ENCODE measurements around the gene PLCB2. TPM values are rescaled to one million over a fixed set of nuclear protein-coding genes. Genes with fewer than 3 reads are reported as not detected.

The PLCB2 gene
- total RNA-seq, 2 experiments from 2014 or later: 65.3 to 70.7 TPM

- DNase-seq: no peak
- Mint-ChIP-seq H3K36me3 (no peaks in the 10 kb centered on the region), H3K27ac (no peak overlapping the region), H3K4me3 (no peak overlapping the region), H3K4me1 (ENCODE audit: low read depth) (peaks cover 2% of the 10 kb centered on the region), H3K9me3 (no peaks in the 10 kb centered on the region), H3K27me3 (no peaks in the 10 kb centered on the region)
- POLR2A ChIA-PET: interaction anchor here (1.5 kb wide), 1 partner anchor 18 kb away, joined by 5 read pairs; the partner anchor contains the start of gene PLCB2
- CTCF ChIA-PET: interaction anchor here (0.8 to 7.3 kb wide), 8 partner anchors 10 to 72 kb away, joined by 3 to 46 read pairs (median 4); partner anchors contain the start of gene PLCB2
- intact Hi-C loops (cut with micrococcal nuclease): no loop called here
Observed at GRCh38 chr15:40289140-40289775, 18.5 kb downstream of the PLCB2 start.

- ChIA-PET CTCF (interaction anchor here (0.8 to 7.3 kb wide), 4 partner anchors 9 to 22 kb away, joined by 4 to 46 read pairs (median 12); partner anchors contain the start of gene PLCB2), POLR2A (interaction anchor here (0.9 to 1.5 kb wide), 2 partner anchors 11 to 19 kb away, joined by 3 to 5 read pairs; partner anchors contain the start of gene PLCB2)
- Mint-ChIP-seq H3K4me3 (no peak overlapping the region), H3K9me3 (no peaks in the 10 kb centered on the region), H3K27me3 (no peaks in the 10 kb centered on the region), H3K36me3 (no peaks in the 10 kb centered on the region), H3K4me1 (ENCODE audit: low read depth) (peaks cover 2% of the 10 kb centered on the region), H3K27ac (no peak overlapping the region)
- intact Hi-C loops (cut with micrococcal nuclease): no loop called here
- DNase-seq: no peak
Observed at GRCh38 chr15:40287968-40288367, 19.8 kb downstream of the PLCB2 start.

- Mint-ChIP-seq H3K4me1 (ENCODE audit: low read depth) (peaks cover 2% of the 10 kb centered on the region), H3K27me3 (no peaks in the 10 kb centered on the region), H3K9me3 (no peaks in the 10 kb centered on the region), H3K27ac (no peak overlapping the region), H3K36me3 (no peaks in the 10 kb centered on the region), H3K4me3 (no peak overlapping the region)
- ChIA-PET CTCF (interaction anchor here (0.8 to 7.3 kb wide), 3 partner anchors 8 to 22 kb away, joined by 4 to 46 read pairs (median 12); partner anchors contain the start of gene PLCB2), POLR2A (interaction anchor here (0.9 to 1.5 kb wide), 2 partner anchors 12 to 20 kb away, joined by 3 to 5 read pairs; partner anchors contain the start of gene PLCB2)
- no peak for DNase-seq
- intact Hi-C loops (cut with micrococcal nuclease): no loop called here
Observed at GRCh38 chr15:40287505-40287904, 20.2 kb downstream of the PLCB2 start.

GRCh38 chr15:40286794-40287193 is 20.9 kb downstream of the PLCB2 start:
- no peaks in the 10 kb centered on the region for H3K36me3 Mint-ChIP-seq
- H3K27ac Mint-ChIP-seq: no peak overlapping the region
- no peaks in the 10 kb centered on the region for H3K9me3 Mint-ChIP-seq
- H3K4me1 Mint-ChIP-seq (ENCODE audit: low read depth): peaks cover 2% of the 10 kb centered on the region
- H3K4me3 Mint-ChIP-seq: no peak overlapping the region
- intact Hi-C loops (cut with micrococcal nuclease): no loop called here
- CTCF ChIA-PET: interaction anchor here (2.5 to 7.3 kb wide), 2 partner anchors 8 to 12 kb away, joined by 11 to 46 read pairs; no protein-coding TSS in a partner anchor
- DNase-seq: no peak
- POLR2A ChIA-PET: no interaction called here
- no peaks in the 10 kb centered on the region for H3K27me3 Mint-ChIP-seq

- Mint-ChIP-seq H3K4me1 (ENCODE audit: low read depth) (peaks cover 3% of the 10 kb centered on the region), H3K4me3 (no peak overlapping the region), H3K36me3 (no peaks in the 10 kb centered on the region), H3K27ac (no peak overlapping the region), H3K27me3 (peaks cover 2% of the 10 kb centered on the region), H3K9me3 (no peaks in the 10 kb centered on the region)
- DNase-seq: no peak
- ChIA-PET CTCF (interaction anchor here (2.5 kb wide), 1 partner anchor 11 kb away, joined by 11 read pairs; no protein-coding TSS in a partner anchor), POLR2A (no interaction called here)
- intact Hi-C loops (cut with micrococcal nuclease): no loop called here
Observed at GRCh38 chr15:40286061-40286532, 21.6 kb downstream of the PLCB2 start.

GRCh38 chr15:40285554-40286011 is 22.2 kb downstream of the PLCB2 start:
- peaks cover 5% of the 10 kb centered on the region for H3K4me1 Mint-ChIP-seq (ENCODE audit: low read depth)
- CTCF ChIA-PET: interaction anchor here (0.9 to 2.5 kb wide), 4 partner anchors 10 to 51 kb away, joined by 3 to 11 read pairs (median 8); no protein-coding TSS in a partner anchor
- no peak overlapping the region for H3K27ac Mint-ChIP-seq
- DNase-seq: no peak
- no peaks in the 10 kb centered on the region for H3K9me3 Mint-ChIP-seq
- POLR2A ChIA-PET: interaction anchor here (0.8 kb wide), 1 partner anchor 23 kb away, joined by 3 read pairs; the partner anchor contains the start of gene PLCB2
- no peaks in the 10 kb centered on the region for H3K36me3 Mint-ChIP-seq
- intact Hi-C loops (cut with micrococcal nuclease): no loop called here
- H3K4me3 Mint-ChIP-seq: no peak overlapping the region
- peaks cover 7% of the 10 kb centered on the region for H3K27me3 Mint-ChIP-seq

- Mint-ChIP-seq H3K4me1 (ENCODE audit: low read depth) (peaks cover 5% of the 10 kb centered on the region), H3K9me3 (no peaks in the 10 kb centered on the region), H3K27ac (no peak overlapping the region), H3K4me3 (no peak overlapping the region), H3K27me3 (peaks cover 11% of the 10 kb centered on the region), H3K36me3 (no peaks in the 10 kb centered on the region)
- CTCF ChIA-PET: interaction anchor here (0.9 to 2.5 kb wide), 4 partner anchors 9 to 52 kb away, joined by 3 to 11 read pairs (median 8); no protein-coding TSS in a partner anchor
- no peak for DNase-seq
- intact Hi-C loops (cut with micrococcal nuclease): no loop called here
- POLR2A ChIA-PET: interaction anchor here (0.8 kb wide), 1 partner anchor 23 kb away, joined by 3 read pairs; the partner anchor contains the start of gene PLCB2
Observed at GRCh38 chr15:40285151-40285550, 22.6 kb downstream of the PLCB2 start.

GRCh38 chr15:40283615-40284300 is 24.0 kb downstream of the PLCB2 start:
- POLR2A ChIA-PET: interaction anchor here (1.0 kb wide), 1 partner anchor 24 kb away, joined by 3 read pairs; the partner anchor contains the start of gene PLCB2
- no peak overlapping the region for H3K27ac Mint-ChIP-seq

GRCh38 chr15:40282869-40283614 is 24.7 kb downstream of the PLCB2 start, which contains the start of gene ANKRD63:
Gene ANKRD63 (minus strand): TSS chr15:40283064. CDS start chr15:40282586, 478 bp downstream.
- peak; percentile 39 for DNase-seq
- Mint-ChIP-seq H3K36me3 (no peaks in the 10 kb centered on the region), H3K4me1 (ENCODE audit: low read depth) (peaks cover 9% of the 10 kb centered on the region), H3K4me3 (peak within 1 kb of the TSS; percentile 26), H3K27ac (no peak within 1 kb of the TSS), H3K27me3 (peaks cover 26% of the 10 kb centered on the region), H3K9me3 (no peaks in the 10 kb centered on the region)
- intact Hi-C loops (cut with micrococcal nuclease): loop anchor here (5.0 kb wide), 2 partner anchors 39 to 139 kb away; partner anchors contain the start of gene INAFM2
- ChIA-PET CTCF (interaction anchor here (0.6 to 3.5 kb wide), 7 partner anchors 25 to 73 kb away, joined by 3 to 22 read pairs (median 7); partner anchors contain the start of genes INAFM2, PAK6 and PLCB2), POLR2A (interaction anchor here (1.0 kb wide), 1 partner anchor 25 kb away, joined by 3 read pairs; the partner anchor contains the start of gene PLCB2)

More at GRCh38 chr15:40283615-40284300, 24.0 kb downstream of the PLCB2 start:
- H3K4me3 Mint-ChIP-seq: no peak overlapping the region
- DNase-seq: no peak
- H3K4me1 Mint-ChIP-seq (ENCODE audit: low read depth): peaks cover 9% of the 10 kb centered on the region
- H3K36me3 Mint-ChIP-seq: no peaks in the 10 kb centered on the region
- intact Hi-C loops (cut with micrococcal nuclease): loop anchor here (5.0 kb wide), 2 partner anchors 39 to 139 kb away; partner anchors contain the start of gene INAFM2
- H3K27me3 Mint-ChIP-seq: peaks cover 19% of the 10 kb centered on the region
- CTCF ChIA-PET: interaction anchor here (1.1 to 3.5 kb wide), 4 partner anchors 25 to 54 kb away, joined by 7 to 22 read pairs (median 10); partner anchors contain the start of genes INAFM2 and PLCB2
- H3K9me3 Mint-ChIP-seq: no peaks in the 10 kb centered on the region

- peak; percentile 57 for DNase-seq
- H3K27me3 Mint-ChIP-seq: peaks cover 30% of the 10 kb centered on the region
- peak overlapping the region; percentile 26 for H3K4me3 Mint-ChIP-seq
- no peak overlapping the region for H3K27ac Mint-ChIP-seq
- H3K36me3 Mint-ChIP-seq: no peaks in the 10 kb centered on the region
- H3K4me1 Mint-ChIP-seq (ENCODE audit: low read depth): peaks cover 9% of the 10 kb centered on the region
- CTCF ChIA-PET: interaction anchor here (0.9 to 6.9 kb wide), 7 partner anchors 9 to 74 kb away, joined by 3 to 248 read pairs (median 9); partner anchors contain the start of genes CCDC9B, INAFM2, PAK6 and PLCB2
- no peaks in the 10 kb centered on the region for H3K9me3 Mint-ChIP-seq
- POLR2A ChIA-PET: no interaction called here
- intact Hi-C loops (cut with micrococcal nuclease): loop anchor here (5.0 kb wide), 2 partner anchors 40 to 140 kb away; partner anchors contain the start of gene INAFM2
Observed at GRCh38 chr15:40282147-40282868, 25.4 kb downstream of the PLCB2 start.
